KMS-11 (cell line): ENCODE data around the gene HDAC7.

Source experiments
- H2AFZ ChIP-seq: fragments of 200-600 bp; sonication (generic); 2 replicates; pipeline ENCODE4 v1.6.1; 2016; ENCODE audit warnings: antibody characterized with exemption, mixed run types, low read depth
- H3K27ac ChIP-seq: fragments of 200-600 bp; sonication (generic); 2 replicates; pipeline ENCODE4 v1.6.1; 2016; ENCODE audit warnings: mild to moderate bottlenecking, mixed run types
- H3K27me3 ChIP-seq: fragments of 200-600 bp; sonication (generic); 2 replicates; pipeline ENCODE4 v1.6.1; 2017; ENCODE audit warnings: mild to moderate bottlenecking, low read depth, mixed run types, moderate library complexity; ENCODE audit not compliant: insufficient read depth
- H3K36me3 ChIP-seq: fragments of 200-600 bp; sonication (generic); 2 replicates; pipeline ENCODE4 v1.6.1; 2017; ENCODE audit warnings: mild to moderate bottlenecking, mixed run types; ENCODE audit not compliant: insufficient read depth
- H3K4me1 ChIP-seq: fragments of 200-600 bp; sonication (generic); 2 replicates; pipeline ENCODE4 v1.6.1; 2016; ENCODE audit warnings: mild to moderate bottlenecking, low read depth, mixed run types; ENCODE audit not compliant: poor library complexity, severe bottlenecking
- H3K4me2 ChIP-seq: fragments of 200-600 bp; sonication (generic); 2 replicates; pipeline ENCODE4 v1.7.0; 2016; ENCODE audit warnings: mild to moderate bottlenecking, mixed run types
- H3K4me3 ChIP-seq: fragments of 200-600 bp; sonication (generic); IDR thresholded peaks from 2 replicates; pipeline ENCODE4 v1.6.1; 2017; ENCODE audit warnings: low read depth, low read length, mixed read lengths; ENCODE audit not compliant: insufficient read depth
- H3K79me2 ChIP-seq: fragments of 200-600 bp; sonication (generic); 2 replicates; pipeline ENCODE4 v1.6.1; 2016; ENCODE audit warnings: low read depth, mixed run types; ENCODE audit not compliant: insufficient read depth
- H3K9ac ChIP-seq: fragments of 200-600 bp; sonication (generic); 2 replicates; pipeline ENCODE4 v1.6.1; 2016; ENCODE audit warnings: mild to moderate bottlenecking, mixed run types
- H4K20me1 ChIP-seq: fragments of 200-600 bp; sonication (generic); 2 replicates; pipeline ENCODE4 v1.6.1; 2016; ENCODE audit warnings: mild to moderate bottlenecking, mixed run types; ENCODE audit not compliant: insufficient read depth
- TF ChIP-seq, protein P1 (sequence below): fragments of 200-600 bp; sonication (generic); conservative IDR thresholded peaks from 2 replicates; pipeline ENCODE4 v1.6.1; 2017; ENCODE audit warnings: low read depth, mild to moderate bottlenecking, antibody characterized with exemption, low read length, moderate library complexity, mixed read lengths

HDAC7 gene

DNA sequence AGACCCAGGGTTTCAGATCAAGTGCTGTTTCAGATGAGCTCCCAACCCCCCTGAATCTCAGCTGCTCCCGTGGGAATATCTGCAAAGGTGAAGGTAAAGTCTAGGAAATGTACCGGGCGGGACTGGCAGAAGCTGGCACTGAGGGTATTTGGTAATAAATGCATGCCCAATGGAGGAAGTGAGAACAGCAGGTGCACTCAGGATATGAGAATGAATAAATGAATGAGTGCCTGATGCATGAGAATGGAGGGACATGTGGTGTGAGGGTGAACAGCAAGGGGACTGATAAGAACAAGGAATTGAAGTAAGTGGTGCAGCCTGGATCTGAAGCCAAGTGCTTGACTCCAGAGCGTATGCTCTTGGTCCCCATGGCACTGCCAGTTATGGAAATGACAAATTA is 72.6 kb downstream of the HDAC7 start:
- no peaks in the 10 kb centered on the region for H3K79me2 ChIP-seq
- no peak overlapping the region for H3K27ac ChIP-seq
- peaks cover 28% of the 10 kb centered on the region for H3K4me1 ChIP-seq
- H3K4me2 ChIP-seq = no peak overlapping the region
- H3K9ac ChIP-seq = no peak overlapping the region
- no peaks in the 10 kb centered on the region for H3K36me3 ChIP-seq
- H3K27me3 ChIP-seq = no peaks in the 10 kb centered on the region
- no peak overlapping the region for H3K4me3 ChIP-seq
- no peak overlapping the region for H2AFZ ChIP-seq
- TF ChIP-seq, protein P1, sequence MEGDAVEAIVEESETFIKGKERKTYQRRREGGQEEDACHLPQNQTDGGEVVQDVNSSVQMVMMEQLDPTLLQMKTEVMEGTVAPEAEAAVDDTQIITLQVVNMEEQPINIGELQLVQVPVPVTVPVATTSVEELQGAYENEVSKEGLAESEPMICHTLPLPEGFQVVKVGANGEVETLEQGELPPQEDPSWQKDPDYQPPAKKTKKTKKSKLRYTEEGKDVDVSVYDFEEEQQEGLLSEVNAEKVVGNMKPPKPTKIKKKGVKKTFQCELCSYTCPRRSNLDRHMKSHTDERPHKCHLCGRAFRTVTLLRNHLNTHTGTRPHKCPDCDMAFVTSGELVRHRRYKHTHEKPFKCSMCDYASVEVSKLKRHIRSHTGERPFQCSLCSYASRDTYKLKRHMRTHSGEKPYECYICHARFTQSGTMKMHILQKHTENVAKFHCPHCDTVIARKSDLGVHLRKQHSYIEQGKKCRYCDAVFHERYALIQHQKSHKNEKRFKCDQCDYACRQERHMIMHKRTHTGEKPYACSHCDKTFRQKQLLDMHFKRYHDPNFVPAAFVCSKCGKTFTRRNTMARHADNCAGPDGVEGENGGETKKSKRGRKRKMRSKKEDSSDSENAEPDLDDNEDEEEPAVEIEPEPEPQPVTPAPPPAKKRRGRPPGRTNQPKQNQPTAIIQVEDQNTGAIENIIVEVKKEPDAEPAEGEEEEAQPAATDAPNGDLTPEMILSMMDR = no peak
- H4K20me1 ChIP-seq = no peaks in the 10 kb centered on the region

DNA sequence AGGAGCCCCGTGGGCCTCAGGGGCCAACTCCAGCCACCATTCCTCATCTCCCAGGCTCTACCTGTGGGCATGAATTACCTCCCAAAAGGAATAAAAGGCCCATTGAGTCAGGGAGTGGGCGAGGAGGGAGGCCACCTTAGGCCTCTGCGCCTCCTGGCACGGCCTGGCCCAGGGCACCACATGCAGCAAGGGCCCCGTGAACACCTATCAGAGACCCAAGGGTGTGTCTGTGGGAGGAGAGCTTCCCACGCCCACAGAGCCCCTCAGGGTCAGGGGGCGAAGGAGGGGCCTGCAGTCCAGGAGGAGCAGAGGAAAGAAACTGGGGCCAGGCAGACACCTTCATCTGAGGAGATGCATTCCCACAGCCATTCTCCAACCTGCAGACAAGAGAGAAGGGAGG is 73.2 kb downstream of the HDAC7 start:
- Histone ChIP-seq H2AFZ (no peak overlapping the region), H3K4me3 (no peak overlapping the region), H3K9ac (no peak overlapping the region), H3K27ac (no peak overlapping the region), H3K4me1 (peaks cover 32% of the 10 kb centered on the region), H3K4me2 (no peak overlapping the region), H3K36me3 (no peaks in the 10 kb centered on the region), H3K79me2 (no peaks in the 10 kb centered on the region), H4K20me1 (no peaks in the 10 kb centered on the region), H3K27me3 (no peaks in the 10 kb centered on the region)
- TF ChIP-seq, protein P1 = no peak

- no peaks in the 10 kb centered on the region for H4K20me1 ChIP-seq
- H3K27me3 ChIP-seq = no peaks in the 10 kb centered on the region
- TF ChIP-seq, protein P1 = no peak
- no peaks in the 10 kb centered on the region for H3K79me2 ChIP-seq
- no peak overlapping the region for H3K4me3 ChIP-seq
- peaks cover 36% of the 10 kb centered on the region for H3K4me1 ChIP-seq
- no peak overlapping the region for H3K27ac ChIP-seq
- no peak overlapping the region for H2AFZ ChIP-seq
- H3K36me3 ChIP-seq = no peaks in the 10 kb centered on the region
- H3K4me2 ChIP-seq = no peak overlapping the region
- no peak overlapping the region for H3K9ac ChIP-seq
Observed at GRCh38 chr12:47746073-47746472, 73.6 kb downstream of the HDAC7 start.

GRCh38 chr12:47745485-47746041 is 74.1 kb downstream of the HDAC7 start:
- Histone ChIP-seq H3K36me3 (no peaks in the 10 kb centered on the region), H2AFZ (no peak overlapping the region), H3K9ac (no peak overlapping the region), H3K79me2 (no peaks in the 10 kb centered on the region), H3K4me3 (no peak overlapping the region), H3K4me2 (no peak overlapping the region), H3K4me1 (peaks cover 42% of the 10 kb centered on the region), H3K27ac (no peak overlapping the region), H3K27me3 (no peaks in the 10 kb centered on the region), H4K20me1 (no peaks in the 10 kb centered on the region)
- TF ChIP-seq, protein P1 = no peak
